Memory B cell (primary cell): Measurements from ENCODE around the gene TSHZ1.

Experiments used
- ATAC-seq: fragments of 150-1000 bp; cut with Tn5 transposase; 2 replicates; pipeline ENCODE4 v1.10.0; 2021; ENCODE audit warnings: low read depth, mild to moderate bottlenecking, moderate library complexity
- DNase-seq, 2 donors: peaks; one replicate each; pipeline ENCODE4 v3.0.0; 2022; ENCODE audit warnings: low spot score in 2 of 2
- H3K27ac Mint-ChIP-seq: one replicate; pipeline ENCODE4 v1.8.0; 2022; ENCODE audit warnings: mild to moderate bottlenecking, moderate library complexity, mixed read lengths
- H3K27me3 Mint-ChIP-seq: one replicate; pipeline ENCODE4 v1.8.0; 2022; ENCODE audit warnings: mixed read lengths
- H3K36me3 Mint-ChIP-seq: one replicate; pipeline ENCODE4 v1.8.0; 2022; ENCODE audit warnings: mild to moderate bottlenecking, mixed read lengths
- H3K4me1 Mint-ChIP-seq: one replicate; pipeline ENCODE4 v1.8.0; 2022; ENCODE audit warnings: mixed read lengths
- H3K4me3 Mint-ChIP-seq: one replicate; pipeline ENCODE4 v1.8.0; 2022; ENCODE audit warnings: mild to moderate bottlenecking, moderate library complexity, mixed read lengths
- H3K9me3 Mint-ChIP-seq: one replicate; pipeline ENCODE4 v1.8.0; 2022; ENCODE audit warnings: mixed read lengths

TSHZ1 gene

GRCh38 chr18:75264926-75265597, 54.5 kb downstream of the TSHZ1 start:
- H3K4me1 Mint-ChIP-seq, result peaks cover 36% of the 10 kb centered on the region

DNA sequence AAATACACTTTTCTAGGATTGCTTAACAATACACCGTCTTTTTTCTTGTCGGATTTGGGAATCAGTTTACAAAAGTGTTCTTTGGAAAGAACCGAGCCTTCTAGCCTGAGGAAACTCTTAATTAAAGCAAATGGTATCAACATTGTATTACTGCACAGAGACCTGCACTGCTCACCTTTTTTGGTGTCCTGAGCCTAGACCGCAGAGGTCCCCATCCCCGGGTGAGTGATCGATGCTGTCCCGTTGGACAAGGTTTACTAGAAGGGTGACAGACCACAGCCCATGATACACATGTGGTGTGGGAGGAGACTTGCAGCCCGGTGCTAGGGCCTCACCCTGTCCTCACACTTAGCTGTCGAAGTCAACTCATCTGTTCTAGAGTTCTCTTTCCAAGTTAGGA, 55.3 kb downstream of the TSHZ1 start:
- ATAC-seq (no peak), DNase-seq (no peak)
- Mint-ChIP-seq H3K36me3 (no peaks in the 10 kb centered on the region), H3K4me1 (peaks cover 34% of the 10 kb centered on the region), H3K4me3 (no peak overlapping the region), H3K27ac (no peak overlapping the region), H3K27me3 (no peaks in the 10 kb centered on the region), H3K9me3 (no peaks in the 10 kb centered on the region)

More at GRCh38 chr18:75264926-75265597, 54.5 kb downstream of the TSHZ1 start:
- no peaks in the 10 kb centered on the region for H3K36me3 Mint-ChIP-seq
- H3K27me3 Mint-ChIP-seq, result no peaks in the 10 kb centered on the region
- no peaks in the 10 kb centered on the region for H3K9me3 Mint-ChIP-seq
- no peak overlapping the region for H3K27ac Mint-ChIP-seq
- no peak for DNase-seq
- no peak for ATAC-seq
- H3K4me3 Mint-ChIP-seq, result no peak overlapping the region

DNA sequence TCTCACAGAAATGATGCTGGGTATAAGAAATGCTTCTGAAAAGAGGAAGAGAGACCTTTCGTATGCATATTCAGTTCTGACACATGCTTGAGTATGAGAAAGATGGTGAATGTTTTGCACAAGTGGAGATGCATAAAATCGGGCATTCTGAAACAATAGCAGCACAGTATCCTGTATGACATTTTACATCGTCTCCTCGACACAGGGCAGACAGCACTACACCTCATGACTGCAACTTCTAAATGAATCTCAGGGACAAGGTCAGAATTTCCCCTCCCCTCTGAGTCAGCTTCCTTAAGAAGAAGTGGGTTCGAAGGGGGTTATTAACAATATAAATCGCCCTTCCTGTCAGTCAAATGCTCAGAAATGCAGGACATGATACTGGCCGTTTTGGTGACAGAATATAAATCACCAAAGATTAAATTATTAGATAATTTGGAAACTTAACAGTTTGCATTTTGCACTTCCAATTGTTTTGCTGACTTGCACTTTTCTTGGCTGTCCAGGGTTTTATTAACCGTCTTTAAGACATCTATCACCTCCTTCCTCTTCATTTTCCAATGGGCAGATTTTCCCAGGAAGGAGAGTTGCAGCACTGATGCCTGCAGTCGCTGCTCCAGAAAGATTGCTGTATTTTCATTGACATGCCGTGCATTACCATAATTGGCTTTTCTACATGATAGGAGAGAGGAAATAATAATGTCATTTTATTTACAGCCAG, 57.2 kb downstream of the TSHZ1 start:
- no peaks in the 10 kb centered on the region for H3K9me3 Mint-ChIP-seq
- H3K36me3 Mint-ChIP-seq, result peaks cover 4% of the 10 kb centered on the region
- no peak for DNase-seq
- H3K27ac Mint-ChIP-seq, result peak overlapping the region; percentile 68
- no peaks in the 10 kb centered on the region for H3K27me3 Mint-ChIP-seq
- peak overlapping the region; percentile 27 for H3K4me3 Mint-ChIP-seq
- ATAC-seq, result peak; percentile 85
- H3K4me1 Mint-ChIP-seq, result peaks cover 21% of the 10 kb centered on the region

DNA sequence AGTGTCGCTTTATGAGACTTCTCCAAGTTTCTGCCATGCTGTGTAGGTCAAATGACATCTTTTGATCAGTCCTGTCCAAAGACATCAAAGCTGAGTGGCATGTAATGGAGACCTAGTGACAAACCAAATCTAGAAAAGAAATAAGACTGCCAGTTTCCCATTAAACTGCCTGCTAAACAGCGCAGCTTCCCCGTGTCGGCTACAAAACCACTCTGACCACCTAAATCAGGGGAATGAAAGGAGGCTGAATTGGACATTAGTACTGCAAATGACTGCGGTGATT, 57.7 kb downstream of the TSHZ1 start:
- H3K4me1 Mint-ChIP-seq, result peaks cover 22% of the 10 kb centered on the region
- ATAC-seq (no peak), DNase-seq (no peak)
- no peaks in the 10 kb centered on the region for H3K9me3 Mint-ChIP-seq
- H3K27me3 Mint-ChIP-seq, result no peaks in the 10 kb centered on the region
- peaks cover 4% of the 10 kb centered on the region for H3K36me3 Mint-ChIP-seq
- no peak overlapping the region for H3K4me3 Mint-ChIP-seq
- peak overlapping the region; percentile 8 for H3K27ac Mint-ChIP-seq

GRCh38 chr18:75269124-75269680, 58.6 kb downstream of the TSHZ1 start:
- Mint-ChIP-seq H3K27ac (no peak overlapping the region), H3K9me3 (no peaks in the 10 kb centered on the region), H3K27me3 (no peaks in the 10 kb centered on the region), H3K4me1 (peaks cover 22% of the 10 kb centered on the region), H3K36me3 (peaks cover 4% of the 10 kb centered on the region), H3K4me3 (no peak overlapping the region)
- ATAC-seq, result no peak
- no peak for DNase-seq

GRCh38 chr18:75269696-75270095, 59.1 kb downstream of the TSHZ1 start:
- Mint-ChIP-seq H3K36me3 (peaks cover 4% of the 10 kb centered on the region), H3K4me1 (peaks cover 22% of the 10 kb centered on the region), H3K27ac (no peak overlapping the region), H3K4me3 (no peak overlapping the region), H3K9me3 (no peaks in the 10 kb centered on the region), H3K27me3 (no peaks in the 10 kb centered on the region)
- no peak for ATAC-seq
- DNase-seq, result no peak

DNA sequence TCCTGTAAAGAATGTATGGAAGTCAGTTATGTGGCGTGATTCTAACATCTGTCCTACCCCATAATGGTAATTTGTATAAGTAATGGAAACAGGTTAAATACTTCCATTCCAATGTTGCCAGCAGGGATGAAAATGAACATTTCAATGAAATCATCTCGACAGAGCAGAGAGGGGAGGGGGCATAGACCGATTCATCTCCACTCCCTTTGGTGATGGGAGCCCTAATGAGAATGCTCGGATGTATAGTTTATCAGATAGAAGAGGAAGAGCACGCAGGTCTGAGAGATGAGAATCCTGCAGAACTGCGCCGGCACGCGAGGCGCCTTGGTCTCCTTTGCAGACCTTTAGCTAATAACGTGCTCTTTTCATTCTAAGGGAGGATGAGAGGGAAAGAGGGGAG, 61.4 kb downstream of the TSHZ1 start:
- Mint-ChIP-seq H3K27me3 (no peaks in the 10 kb centered on the region), H3K27ac (no peak overlapping the region), H3K4me3 (no peak overlapping the region), H3K4me1 (peaks cover 21% of the 10 kb centered on the region), H3K36me3 (peaks cover 4% of the 10 kb centered on the region), H3K9me3 (no peaks in the 10 kb centered on the region)
- ATAC-seq (no peak), DNase-seq (no peak)

GRCh38 chr18:75273817-75274216, 63.2 kb downstream of the TSHZ1 start:
- Mint-ChIP-seq H3K4me3 (no peak overlapping the region), H3K36me3 (peaks cover 4% of the 10 kb centered on the region), H3K9me3 (no peaks in the 10 kb centered on the region), H3K27me3 (no peaks in the 10 kb centered on the region), H3K27ac (no peak overlapping the region), H3K4me1 (peaks cover 15% of the 10 kb centered on the region)
- ATAC-seq, result no peak
- no peak for DNase-seq

DNA sequence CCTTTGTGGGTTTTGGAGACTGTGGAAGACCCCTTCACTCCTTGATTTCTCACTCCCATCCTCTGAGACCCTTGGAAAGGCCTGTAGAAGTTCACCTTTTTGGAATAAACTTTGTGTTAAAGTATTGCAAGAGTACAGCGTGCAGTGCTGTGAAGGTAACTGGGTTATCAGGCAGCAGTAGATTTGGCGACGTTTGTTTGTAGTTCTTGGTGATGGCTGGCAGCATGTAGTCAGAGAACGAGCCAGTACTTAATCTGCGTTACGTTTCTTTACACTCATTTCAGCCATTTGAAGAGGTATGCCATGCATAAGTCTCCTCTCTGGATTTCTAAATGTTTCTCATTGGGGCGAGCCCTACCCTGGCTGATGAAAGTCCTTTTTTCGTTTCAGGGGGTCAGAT, 64.6 kb downstream of the TSHZ1 start:
- Mint-ChIP-seq H3K27ac (no peak overlapping the region), H3K27me3 (no peaks in the 10 kb centered on the region), H3K9me3 (no peaks in the 10 kb centered on the region), H3K4me3 (no peak overlapping the region), H3K36me3 (peaks cover 4% of the 10 kb centered on the region), H3K4me1 (peaks cover 18% of the 10 kb centered on the region)
- DNase-seq, result no peak
- no peak for ATAC-seq

DNA sequence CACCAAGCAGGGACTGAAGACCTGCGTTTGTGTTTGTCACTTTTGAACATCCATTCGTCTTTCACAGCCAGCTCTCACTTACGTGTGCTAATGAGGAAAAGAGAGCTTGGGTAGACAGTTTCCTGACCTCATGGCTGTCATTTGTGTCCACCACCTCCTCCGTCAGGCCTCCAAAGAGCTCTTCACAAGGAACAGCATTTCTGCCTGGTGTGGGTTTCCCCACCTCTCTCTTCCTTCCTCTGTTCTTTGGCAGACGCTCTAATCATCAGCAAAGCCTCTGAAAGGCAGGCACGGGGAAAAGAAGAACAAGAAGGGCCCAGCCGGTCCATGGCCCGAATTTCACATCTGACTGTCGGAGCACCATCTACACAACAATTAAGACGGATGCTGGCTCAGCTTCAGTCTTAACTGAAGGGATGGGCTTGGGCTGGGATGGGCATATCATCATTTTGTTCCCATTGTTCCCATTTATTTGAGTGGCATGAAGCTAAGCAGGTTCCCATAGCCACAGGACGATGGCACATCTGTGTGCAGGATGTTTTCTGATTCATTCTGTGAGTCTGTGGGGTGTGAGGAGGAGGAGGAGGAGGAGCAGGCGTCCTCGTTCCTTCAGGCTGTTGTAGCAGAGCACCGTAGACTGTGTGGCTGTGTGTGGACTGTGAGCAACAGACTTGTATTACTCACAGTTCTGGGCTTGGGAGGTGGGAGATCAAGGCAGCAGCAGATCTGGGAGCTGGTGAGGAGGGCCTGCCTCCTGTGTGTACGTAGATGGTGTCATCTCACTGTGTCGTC, 66.4 kb downstream of the TSHZ1 start:
- Mint-ChIP-seq H3K27ac (no peak overlapping the region), H3K9me3 (no peaks in the 10 kb centered on the region), H3K27me3 (no peaks in the 10 kb centered on the region), H3K4me3 (no peak overlapping the region), H3K36me3 (peaks cover 5% of the 10 kb centered on the region), H3K4me1 (peaks cover 24% of the 10 kb centered on the region)
- ATAC-seq (no peak), DNase-seq (no peak)

DNA sequence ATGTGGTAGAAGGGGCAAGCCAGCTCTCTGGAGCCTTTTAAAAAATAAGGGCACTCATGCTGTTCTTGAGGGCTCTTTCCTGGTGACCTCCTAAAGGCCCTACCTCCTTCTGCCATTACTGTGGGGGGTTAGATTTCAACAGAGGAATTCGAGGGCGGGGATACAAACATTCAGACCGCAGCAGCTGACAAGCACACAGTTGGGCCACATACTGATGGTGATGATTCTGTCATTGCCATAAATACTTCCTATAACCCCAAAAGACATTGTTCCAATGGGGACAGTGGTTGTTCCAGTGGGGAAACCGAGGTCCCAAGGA, 67.0 kb downstream of the TSHZ1 start:
- Mint-ChIP-seq H3K4me3 (no peak overlapping the region), H3K27ac (no peak overlapping the region), H3K9me3 (no peaks in the 10 kb centered on the region), H3K4me1 (peaks cover 28% of the 10 kb centered on the region), H3K27me3 (no peaks in the 10 kb centered on the region), H3K36me3 (peaks cover 7% of the 10 kb centered on the region)
- ATAC-seq (no peak), DNase-seq (no peak)

GRCh38 chr18:75279381-75279780, 68.8 kb downstream of the TSHZ1 start:
- no peak overlapping the region for H3K27ac Mint-ChIP-seq
- ATAC-seq, result no peak
- peaks cover 12% of the 10 kb centered on the region for H3K36me3 Mint-ChIP-seq
- H3K27me3 Mint-ChIP-seq, result no peaks in the 10 kb centered on the region
- H3K9me3 Mint-ChIP-seq, result no peaks in the 10 kb centered on the region
- no peak overlapping the region for H3K4me3 Mint-ChIP-seq
- DNase-seq, result no peak
- H3K4me1 Mint-ChIP-seq, result peaks cover 26% of the 10 kb centered on the region

DNA sequence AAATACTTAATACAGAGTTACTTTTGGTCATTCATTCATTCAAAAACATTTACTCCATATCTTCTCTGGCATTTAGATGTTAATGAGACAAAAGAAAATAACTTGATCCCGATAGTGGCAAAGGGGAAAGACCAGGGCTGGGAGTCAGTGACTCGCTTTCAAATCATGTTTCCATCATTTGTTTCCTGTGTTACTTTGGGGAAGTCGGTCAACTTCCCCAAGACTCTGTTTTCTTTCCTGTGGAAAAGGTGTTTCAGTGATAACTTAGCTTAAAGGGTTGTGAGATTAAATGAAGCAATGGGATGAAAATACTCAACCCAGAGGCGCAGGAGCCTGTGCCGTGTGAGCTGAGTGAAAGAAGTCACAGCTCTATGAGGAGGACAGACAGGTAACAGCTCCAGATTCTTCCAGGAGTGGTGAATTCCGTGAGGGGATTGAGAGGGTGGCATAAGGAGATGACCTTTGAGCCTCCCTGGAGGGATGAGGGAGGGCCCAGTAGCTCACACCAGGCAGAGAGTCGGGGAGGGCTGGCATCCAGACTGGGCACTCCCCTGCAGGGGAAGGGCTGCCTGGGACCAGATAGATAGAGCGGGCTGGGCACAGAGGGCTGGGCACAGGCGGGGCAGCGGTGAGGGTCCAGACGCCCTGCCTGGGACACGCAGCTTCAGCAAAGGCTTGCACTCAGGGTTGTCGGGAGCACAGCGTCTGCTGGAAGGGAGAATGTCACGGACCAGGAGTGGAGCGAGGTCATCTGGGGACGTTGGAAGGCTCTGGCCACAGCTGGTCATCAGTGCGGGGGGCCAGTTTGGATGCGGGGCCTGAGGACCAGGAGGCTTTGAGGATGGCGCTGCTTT, 70.1 kb downstream of the TSHZ1 start:
- DNase-seq (no peak), ATAC-seq (no peak)
- Mint-ChIP-seq H3K4me3 (no peak overlapping the region), H3K4me1 (peaks cover 28% of the 10 kb centered on the region), H3K27ac (peak overlapping the region; percentile 51), H3K27me3 (no peaks in the 10 kb centered on the region), H3K9me3 (no peaks in the 10 kb centered on the region), H3K36me3 (peaks cover 25% of the 10 kb centered on the region)

DNA sequence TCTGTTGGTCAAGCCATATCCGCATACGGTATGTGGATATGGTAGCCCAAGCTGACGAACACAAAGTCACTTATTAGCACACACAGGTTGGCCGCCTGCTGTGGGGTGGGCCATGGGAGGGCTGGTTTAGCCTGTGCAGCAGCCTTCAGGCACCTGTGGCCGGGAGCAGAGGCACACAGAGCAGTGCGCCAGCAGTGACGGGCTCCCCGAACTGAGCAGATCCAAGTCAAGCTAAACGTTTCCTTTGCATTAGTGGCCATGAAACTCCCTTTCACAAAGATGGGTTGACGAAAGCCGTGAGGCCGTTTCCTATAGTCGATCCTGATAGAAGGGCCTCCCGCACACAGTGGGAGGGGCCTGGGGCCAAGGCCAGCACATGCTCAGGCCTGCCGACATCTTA, 72.1 kb downstream of the TSHZ1 start:
- Mint-ChIP-seq H3K4me1 (peaks cover 21% of the 10 kb centered on the region), H3K9me3 (no peaks in the 10 kb centered on the region), H3K36me3 (peaks cover 35% of the 10 kb centered on the region), H3K27me3 (no peaks in the 10 kb centered on the region), H3K4me3 (no peak overlapping the region), H3K27ac (no peak overlapping the region)
- no peak for DNase-seq
- no peak for ATAC-seq
